Endothelial cell of umbilical vein (primary cell): ENCODE results near the gene ENHO.

Experiments
- EZH2 ChIP-seq: IDR thresholded peaks from 2 replicates; pipeline ENCODE4 v1.6.1; 2012; ENCODE audit warnings: borderline replicate concordance, low read depth, mild to moderate bottlenecking, moderate library complexity, low read length, inconsistent platforms; ENCODE audit not compliant: severe bottlenecking
- MAX ChIP-seq: IDR thresholded peaks from 2 replicates; pipeline ENCODE4 v1.6.1; 2011; ENCODE audit not compliant: insufficient read depth, insufficient read length
- POLR2AphosphoS5 ChIP-seq: IDR thresholded peaks from 2 replicates; pipeline ENCODE4 v1.6.1; 2012; ENCODE audit warnings: low read depth, mild to moderate bottlenecking, control low read depth, low read length, moderate library complexity; ENCODE audit not compliant: insufficient read depth
- TF ChIP-seq, protein P1 (sequence below), 2 donors: IDR thresholded peaks; 1 replicate in 1 of 2; 2 replicates in 1 of 2; pipeline ENCODE4 v1.5.1; 2011; ENCODE audit warnings: low read length in 2 of 2, mild to moderate bottlenecking in 2 of 2, moderate library complexity in 2 of 2, control low read depth in 1 of 2, inconsistent platforms in 1 of 2, low read depth in 1 of 2; ENCODE audit not compliant: insufficient read depth in 1 of 2; ENCODE audit errors: extremely low read depth in 1 of 2

GRCh38 chr9:34493972-34494535 lies 28.7 kb downstream of the ENHO start:
- no peak for TF ChIP-seq MAX
- TF ChIP-seq POLR2AphosphoS5 = no peak
- TF ChIP-seq, protein P1, sequence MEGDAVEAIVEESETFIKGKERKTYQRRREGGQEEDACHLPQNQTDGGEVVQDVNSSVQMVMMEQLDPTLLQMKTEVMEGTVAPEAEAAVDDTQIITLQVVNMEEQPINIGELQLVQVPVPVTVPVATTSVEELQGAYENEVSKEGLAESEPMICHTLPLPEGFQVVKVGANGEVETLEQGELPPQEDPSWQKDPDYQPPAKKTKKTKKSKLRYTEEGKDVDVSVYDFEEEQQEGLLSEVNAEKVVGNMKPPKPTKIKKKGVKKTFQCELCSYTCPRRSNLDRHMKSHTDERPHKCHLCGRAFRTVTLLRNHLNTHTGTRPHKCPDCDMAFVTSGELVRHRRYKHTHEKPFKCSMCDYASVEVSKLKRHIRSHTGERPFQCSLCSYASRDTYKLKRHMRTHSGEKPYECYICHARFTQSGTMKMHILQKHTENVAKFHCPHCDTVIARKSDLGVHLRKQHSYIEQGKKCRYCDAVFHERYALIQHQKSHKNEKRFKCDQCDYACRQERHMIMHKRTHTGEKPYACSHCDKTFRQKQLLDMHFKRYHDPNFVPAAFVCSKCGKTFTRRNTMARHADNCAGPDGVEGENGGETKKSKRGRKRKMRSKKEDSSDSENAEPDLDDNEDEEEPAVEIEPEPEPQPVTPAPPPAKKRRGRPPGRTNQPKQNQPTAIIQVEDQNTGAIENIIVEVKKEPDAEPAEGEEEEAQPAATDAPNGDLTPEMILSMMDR (IDR thresholded peaks at IDR 0.05; ENCODE audit: extremely low read depth in 1 of 2, insufficient read depth in 1 of 2, low read depth in 1 of 2, low read length in 2 of 2) = no peak
- TF ChIP-seq EZH2 = no peak
